HFF-Myc (cell line): Measurements from ENCODE around the gene YES1.

Source experiments
- DNase-seq: peaks from one replicate; pipeline ENCODE4 v3.0.0-alpha.2; 2011; ENCODE audit warnings: low read depth; ENCODE audit errors: extremely low read depth
- H3K4me3 ChIP-seq: replicated peaks from 2 replicates; pipeline ENCODE4 v1.5.1; 2011; ENCODE audit warnings: low read depth, mild to moderate bottlenecking, control low read depth, low read length
- TF ChIP-seq, protein P1 (sequence below): IDR thresholded peaks from 2 replicates; pipeline ENCODE4 v1.5.1; 2012; ENCODE audit warnings: mild to moderate bottlenecking, low read depth, low read length, control low read depth; ENCODE audit errors: missing control alignments

Gene YES1

GRCh38 chr18:834082-834720 lies 22.2 kb upstream of the YES1 start:
- no peak overlapping the region for H3K4me3 ChIP-seq
- TF ChIP-seq, protein P1, sequence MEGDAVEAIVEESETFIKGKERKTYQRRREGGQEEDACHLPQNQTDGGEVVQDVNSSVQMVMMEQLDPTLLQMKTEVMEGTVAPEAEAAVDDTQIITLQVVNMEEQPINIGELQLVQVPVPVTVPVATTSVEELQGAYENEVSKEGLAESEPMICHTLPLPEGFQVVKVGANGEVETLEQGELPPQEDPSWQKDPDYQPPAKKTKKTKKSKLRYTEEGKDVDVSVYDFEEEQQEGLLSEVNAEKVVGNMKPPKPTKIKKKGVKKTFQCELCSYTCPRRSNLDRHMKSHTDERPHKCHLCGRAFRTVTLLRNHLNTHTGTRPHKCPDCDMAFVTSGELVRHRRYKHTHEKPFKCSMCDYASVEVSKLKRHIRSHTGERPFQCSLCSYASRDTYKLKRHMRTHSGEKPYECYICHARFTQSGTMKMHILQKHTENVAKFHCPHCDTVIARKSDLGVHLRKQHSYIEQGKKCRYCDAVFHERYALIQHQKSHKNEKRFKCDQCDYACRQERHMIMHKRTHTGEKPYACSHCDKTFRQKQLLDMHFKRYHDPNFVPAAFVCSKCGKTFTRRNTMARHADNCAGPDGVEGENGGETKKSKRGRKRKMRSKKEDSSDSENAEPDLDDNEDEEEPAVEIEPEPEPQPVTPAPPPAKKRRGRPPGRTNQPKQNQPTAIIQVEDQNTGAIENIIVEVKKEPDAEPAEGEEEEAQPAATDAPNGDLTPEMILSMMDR: no peak
- DNase-seq: no peak

DNA sequence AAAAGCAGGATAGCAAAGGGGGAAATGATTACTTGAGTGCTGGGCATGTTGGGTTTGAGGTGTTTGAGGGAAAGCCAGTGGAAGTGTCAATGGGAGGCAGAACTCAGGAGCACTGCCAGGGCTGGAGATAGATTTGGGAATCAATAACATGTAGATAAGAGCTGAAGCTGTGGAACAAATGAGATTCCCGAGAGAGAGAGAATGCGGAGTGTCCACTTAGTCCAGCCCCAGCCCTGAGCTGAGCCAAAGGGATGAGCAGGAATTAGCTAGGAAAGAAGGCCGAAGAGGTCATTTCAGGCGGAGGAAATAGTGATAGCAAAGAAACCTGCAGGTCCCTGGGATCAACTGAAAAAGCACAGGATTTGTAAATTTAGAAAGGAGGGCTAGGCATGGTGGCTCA lies 21.2 kb upstream of the YES1 start:
- DNase-seq: no peak
- H3K4me3 ChIP-seq: no peak overlapping the region
- TF ChIP-seq, protein P1: no peak

GRCh38 chr18:832085-832681 lies 20.1 kb upstream of the YES1 start:
- TF ChIP-seq, protein P1: no peak
- DNase-seq: no peak
- no peak overlapping the region for H3K4me3 ChIP-seq

DNA sequence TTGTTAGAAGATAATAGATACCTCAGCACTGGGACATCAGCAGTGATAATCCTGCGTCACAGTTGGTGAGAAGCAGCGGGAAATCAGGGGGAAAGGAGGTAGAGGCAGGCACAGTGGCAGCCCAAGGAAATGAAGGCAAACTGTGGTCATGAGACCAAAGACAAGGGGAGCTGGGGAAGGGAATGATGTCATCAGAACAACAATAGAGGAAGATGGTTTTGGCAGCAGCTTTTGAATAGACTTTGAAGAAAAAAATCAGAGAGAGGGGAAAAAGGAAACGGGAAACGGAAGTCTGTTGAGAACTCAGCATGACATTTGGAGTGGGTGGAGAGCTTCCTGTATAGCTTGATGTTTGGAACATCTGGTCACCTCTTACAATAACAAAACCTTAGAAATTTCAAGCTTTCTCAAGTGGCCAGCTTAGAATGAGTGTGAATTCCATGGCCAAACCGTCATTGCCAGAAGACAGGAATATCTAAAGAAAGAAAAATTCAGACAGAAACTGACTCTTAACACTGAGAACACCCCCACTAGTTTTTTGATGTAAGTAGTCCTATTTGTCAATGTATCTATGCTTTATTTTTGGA lies 18.4 kb upstream of the YES1 start:
- no peak overlapping the region for H3K4me3 ChIP-seq
- DNase-seq: peak; percentile 52

DNA sequence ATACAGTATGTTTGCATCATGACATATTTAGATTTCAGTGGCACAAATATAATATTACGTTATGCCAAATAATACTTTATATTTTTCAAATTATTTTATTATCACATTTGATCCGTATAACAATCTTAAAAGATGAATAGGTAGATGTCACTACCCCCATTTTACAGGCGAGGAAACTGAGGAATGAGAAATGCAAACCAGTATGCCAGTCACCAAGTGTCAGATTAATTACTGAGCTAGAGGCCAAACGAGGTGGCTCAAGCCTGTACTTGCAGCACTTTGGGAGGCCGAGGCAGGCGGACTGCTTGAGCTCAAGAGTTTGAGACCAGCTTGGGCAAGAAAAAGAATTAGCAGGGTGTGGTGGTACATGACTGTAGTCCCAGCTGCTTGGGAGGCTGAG lies 17.4 kb upstream of the YES1 start:
- no peak for DNase-seq

More for the DNA sequence above, 18.4 kb upstream of the YES1 start:
- TF ChIP-seq, protein P1: no peak

DNA sequence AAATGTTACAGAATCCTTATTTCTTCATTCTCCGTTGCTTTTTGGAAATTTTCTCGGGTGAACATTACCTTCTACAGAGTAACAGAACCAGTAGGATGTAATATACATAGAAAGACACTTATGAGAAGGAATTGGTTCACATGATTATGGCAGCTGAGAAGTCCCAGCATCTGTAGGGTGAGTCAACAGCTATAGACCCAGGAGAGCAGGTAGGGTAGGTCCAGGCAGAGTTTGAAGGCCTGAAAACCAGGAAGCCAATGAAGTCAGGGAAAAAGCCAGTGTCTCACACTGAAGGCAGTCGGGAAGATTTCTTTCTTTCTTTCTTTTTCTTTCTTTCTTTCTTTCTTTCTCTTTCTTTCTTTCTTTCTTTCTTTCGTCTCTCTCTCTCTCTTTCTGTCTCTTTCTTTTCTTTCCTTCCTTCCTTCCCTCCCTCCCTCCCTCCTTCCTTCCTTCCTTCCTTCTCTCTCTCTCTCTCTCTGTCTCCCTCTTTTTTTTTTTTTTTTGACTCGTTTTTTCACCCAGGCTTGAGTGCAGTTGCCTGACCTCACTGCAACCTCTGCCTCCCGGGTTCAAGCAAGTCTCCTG lies 15.1 kb upstream of the YES1 start:
- TF ChIP-seq, protein P1: no peak
- DNase-seq: no peak
- no peak overlapping the region for H3K4me3 ChIP-seq

More for the DNA sequence above, 17.4 kb upstream of the YES1 start:
- TF ChIP-seq, protein P1: no peak
- H3K4me3 ChIP-seq: no peak overlapping the region
